Stimulated activated CD8-positive, alpha-beta memory T cell treated with anti-CD3 and anti-CD28 coated beads, Interleukin-15, amount 100 ng/mL, for 4 hours (primary cell): ENCODE results near the gene CRBN.

Source experiments
- DNase-seq, 2 donors: peaks; one replicate each; pipeline ENCODE4 v3.0.0-alpha.2; 2020; ENCODE audit warnings: low read depth in 2 of 2

Gene CRBN

DNA sequence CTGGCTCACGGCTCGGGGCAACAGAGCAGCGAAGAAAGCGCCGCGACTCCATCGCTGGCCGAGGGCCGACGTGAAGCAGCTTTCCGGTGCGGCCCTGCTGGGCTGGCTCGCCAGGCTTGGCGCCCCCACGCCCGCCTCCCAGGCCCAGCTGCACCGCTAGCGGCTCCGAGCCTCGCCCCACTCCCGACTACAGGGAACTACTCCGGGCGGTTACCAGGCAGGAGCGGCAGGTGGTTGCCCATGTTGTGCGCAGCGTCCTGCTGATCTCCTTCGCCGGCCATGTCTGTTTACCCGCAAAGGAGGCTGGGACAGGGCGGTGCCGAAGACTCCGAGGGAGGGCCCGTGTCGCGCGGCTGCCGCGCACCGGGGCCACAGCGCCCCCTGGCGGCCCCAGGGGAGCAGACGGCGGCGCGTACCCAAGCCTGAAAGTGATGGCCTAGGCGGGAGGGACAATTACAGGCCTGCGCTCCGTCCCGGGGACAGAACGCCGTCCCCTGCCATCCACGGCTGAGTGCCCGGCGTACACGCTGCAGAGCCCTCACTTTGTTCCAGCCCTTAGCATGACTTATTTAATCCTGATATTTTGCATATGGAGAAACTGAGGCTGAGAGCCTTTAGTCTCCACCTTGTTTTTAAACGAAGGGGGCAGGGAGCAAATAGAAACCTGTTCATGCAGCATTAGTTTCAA, at the start of gene CRBN:
CRBN (minus strand) TSS at position 285 of the 688 bp plus-strand sequence; CDS start at position 281, 4 bp downstream.
- peak; percentile 72 to 76 for DNase-seq

DNA sequence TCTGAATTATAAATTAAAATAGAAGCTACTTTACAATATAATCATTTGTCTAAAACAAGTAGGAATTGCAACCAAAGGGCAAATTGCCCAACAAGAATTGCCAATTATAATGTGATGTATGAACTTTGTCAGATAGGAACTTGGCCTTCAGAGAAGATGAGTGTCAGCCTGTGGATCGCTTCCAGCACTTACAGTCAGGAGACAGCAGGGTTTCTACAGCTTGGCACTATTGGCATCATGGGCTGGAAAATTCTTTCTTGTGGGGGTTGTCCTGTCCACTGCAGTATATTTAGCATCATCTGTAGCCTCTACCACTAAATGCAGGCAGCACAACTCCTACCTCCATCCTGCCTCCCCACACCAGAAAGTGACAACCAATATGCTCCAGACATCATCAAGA, 48.1 kb upstream of the CRBN start:
- no peak for DNase-seq

- DNase-seq = no peak
These were observed 42.0 kb upstream of the CRBN start for GRCh38 chr3:3221528-3221927.

- DNase-seq = no peak
These were observed 36.9 kb upstream of the CRBN start for GRCh38 chr3:3216401-3216800.

GRCh38 chr3:3212781-3213440, 33.4 kb upstream of the CRBN start:
- no peak for DNase-seq

GRCh38 chr3:3209714-3210113, 30.2 kb upstream of the CRBN start:
- no peak for DNase-seq

DNA sequence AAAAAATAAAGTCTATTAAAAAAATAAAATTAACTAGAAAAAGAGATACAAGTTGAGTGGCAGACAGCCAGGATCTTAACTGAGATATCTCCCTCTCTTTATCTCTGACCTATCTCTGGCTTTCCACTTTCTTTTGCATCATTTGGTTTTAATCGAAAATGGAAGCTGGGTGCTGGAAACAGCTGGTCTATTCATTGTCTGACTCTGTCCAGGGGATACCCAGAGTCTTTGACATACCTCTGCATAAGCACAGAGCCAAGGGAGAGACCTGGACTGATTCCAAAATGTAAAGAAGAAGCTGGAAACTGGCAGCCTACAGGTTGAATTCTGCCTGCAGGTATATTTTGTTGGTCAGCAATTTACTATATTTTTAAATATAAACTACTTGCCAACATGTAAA, 29.6 kb upstream of the CRBN start:
- DNase-seq = no peak

GRCh38 chr3:3201611-3202010, 22.1 kb upstream of the CRBN start:
- DNase-seq = no peak

DNA sequence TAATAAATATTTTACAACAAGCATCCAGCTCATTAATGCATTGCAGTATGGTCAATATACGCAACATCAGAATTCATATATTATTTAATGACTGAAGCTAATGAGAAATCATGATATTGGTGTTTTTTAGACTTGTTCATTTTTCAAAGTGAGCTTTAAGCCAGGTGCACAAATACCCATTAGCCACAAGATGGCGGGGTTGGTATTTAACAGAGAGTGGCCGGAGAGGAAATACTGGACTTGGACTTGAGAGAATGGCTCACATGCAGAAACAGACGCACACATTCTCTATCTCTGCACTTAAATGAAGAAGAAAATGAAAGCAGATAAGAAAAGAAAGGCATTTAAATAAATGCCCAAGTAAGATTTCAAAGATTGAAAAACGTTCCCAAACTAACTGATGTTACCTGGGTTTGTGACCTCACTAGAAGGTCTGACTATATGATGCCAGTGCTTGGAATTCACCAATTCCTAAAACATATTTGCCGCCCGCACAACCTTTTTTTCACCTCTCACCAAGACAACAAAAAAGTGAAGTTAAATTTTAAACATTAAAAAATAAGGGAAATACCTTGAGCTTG, 21.2 kb upstream of the CRBN start:
- DNase-seq = no peak

DNA sequence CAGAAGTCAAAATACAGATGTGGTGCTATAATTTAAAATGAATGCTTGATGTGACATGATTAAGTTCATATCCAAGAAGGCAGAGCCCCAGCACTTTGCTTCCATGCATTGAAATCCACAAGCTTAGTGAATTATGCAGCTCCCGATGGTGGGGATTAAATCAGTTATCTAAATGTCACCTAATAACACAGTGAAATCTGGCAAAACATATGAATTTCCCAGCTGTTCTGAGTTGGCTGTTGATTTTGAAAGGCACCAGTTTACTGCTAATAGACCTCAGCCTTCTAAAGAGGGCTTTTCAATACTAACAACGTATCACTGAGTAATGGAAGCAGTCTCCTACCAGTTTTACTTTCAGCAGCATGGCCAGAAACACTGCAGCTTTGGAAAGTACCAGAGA, 19.8 kb upstream of the CRBN start:
- no peak for DNase-seq

- DNase-seq = no peak
These were observed 16.8 kb upstream of the CRBN start for GRCh38 chr3:3196148-3196861.

DNA sequence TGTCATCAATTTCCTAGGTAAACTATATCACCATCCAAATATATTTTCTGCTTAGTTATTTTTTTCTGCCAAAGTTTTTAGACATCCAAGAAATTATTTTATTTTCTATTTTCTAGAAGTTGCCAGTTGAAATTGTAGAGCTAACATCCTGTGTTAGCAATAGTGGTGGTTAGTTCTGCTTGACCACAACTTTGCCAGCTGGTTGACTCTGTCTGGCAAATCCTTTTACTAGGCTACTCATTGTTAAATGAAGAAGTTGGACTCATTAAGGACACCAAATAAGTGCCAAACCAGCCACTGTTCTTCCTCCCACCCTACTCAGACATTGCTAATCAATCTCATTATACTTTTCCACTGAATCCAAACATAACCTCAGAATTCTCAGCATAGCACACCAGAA, 15.4 kb upstream of the CRBN start:
- no peak for DNase-seq

- no peak for DNase-seq
These were observed 12.8 kb upstream of the CRBN start for GRCh38 chr3:3192286-3192675.

DNA sequence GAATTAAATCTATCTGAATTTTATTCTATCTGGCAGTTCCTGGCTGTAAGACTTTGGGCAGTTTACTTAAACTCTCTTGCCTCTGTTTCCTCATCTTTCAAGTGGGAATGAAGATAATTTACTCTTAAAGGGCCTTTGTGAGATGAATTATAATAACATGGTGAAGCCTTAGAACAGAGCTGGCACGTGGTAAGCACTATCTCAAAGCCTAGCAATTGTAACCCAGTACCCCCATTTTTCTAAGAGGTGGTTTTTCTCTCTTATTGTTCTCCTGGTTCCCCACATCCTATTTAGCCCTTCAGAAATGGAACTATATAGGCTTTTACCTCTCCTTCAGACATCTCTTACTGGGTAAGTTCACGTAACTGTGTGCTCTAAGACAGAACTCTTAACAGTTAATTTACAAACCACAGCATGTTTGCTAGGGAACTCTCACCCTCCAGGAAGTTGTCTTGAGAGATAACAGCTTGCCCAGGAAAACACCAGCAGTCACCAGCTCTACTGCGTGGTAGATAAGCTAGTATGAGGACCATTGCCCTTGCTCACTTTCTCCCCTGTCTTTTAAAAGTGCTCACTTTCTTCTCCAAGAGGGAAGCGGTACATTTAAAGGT, 12.3 kb upstream of the CRBN start:
- no peak for DNase-seq

DNA sequence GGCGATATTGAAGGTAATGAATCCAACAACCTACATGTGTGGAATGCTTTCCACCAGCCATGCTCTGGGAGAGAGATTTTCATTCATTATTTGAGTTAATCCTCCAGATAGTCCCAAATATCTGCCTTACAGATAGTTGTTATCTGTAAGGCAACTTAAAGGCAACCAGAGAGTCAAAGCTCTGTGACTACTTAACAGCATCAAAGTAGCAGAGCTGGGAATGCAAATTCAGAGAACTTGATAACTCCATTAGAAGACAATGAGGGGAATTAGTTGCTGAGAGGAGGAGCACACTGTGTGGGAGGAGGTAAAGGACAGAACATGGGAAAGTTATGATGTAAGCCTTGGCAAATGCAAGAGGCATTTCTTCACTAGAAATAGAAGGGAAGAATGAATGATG, 10.5 kb upstream of the CRBN start:
- DNase-seq = no peak

GRCh38 chr3:3189102-3189727, 9.7 kb upstream of the CRBN start:
- DNase-seq = no peak

- DNase-seq = no peak
These were observed 5.4 kb upstream of the CRBN start for GRCh38 chr3:3184876-3185275.

DNA sequence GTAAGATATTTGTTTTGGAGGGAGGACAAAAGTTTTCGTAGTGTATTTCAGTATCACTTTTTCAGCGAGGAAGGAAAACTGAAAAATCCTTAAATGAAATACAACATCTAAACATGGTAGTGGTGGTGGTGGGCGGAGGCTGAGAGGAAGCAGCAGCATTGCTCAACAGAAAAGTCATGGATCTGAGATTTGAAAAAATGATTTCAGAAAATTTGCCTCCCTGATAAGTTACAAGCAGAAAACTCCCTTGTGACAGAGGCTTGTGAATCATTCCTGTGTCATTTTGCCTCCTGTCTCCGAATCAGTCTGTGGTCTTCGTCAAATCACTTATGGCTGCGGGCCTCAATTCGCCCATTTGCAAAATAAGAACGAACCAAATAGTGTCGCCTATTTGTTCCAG, 965 bp upstream of the CRBN start:
- no peak for DNase-seq

- DNase-seq = no peak
These were observed 778 bp downstream of the CRBN start for GRCh38 chr3:3178498-3179328.

GRCh38 chr3:3177861-3178497, 1.5 kb downstream of the CRBN start:
- DNase-seq = no peak
